ENCODE measurements around the gene CHIT1.

DNA sequence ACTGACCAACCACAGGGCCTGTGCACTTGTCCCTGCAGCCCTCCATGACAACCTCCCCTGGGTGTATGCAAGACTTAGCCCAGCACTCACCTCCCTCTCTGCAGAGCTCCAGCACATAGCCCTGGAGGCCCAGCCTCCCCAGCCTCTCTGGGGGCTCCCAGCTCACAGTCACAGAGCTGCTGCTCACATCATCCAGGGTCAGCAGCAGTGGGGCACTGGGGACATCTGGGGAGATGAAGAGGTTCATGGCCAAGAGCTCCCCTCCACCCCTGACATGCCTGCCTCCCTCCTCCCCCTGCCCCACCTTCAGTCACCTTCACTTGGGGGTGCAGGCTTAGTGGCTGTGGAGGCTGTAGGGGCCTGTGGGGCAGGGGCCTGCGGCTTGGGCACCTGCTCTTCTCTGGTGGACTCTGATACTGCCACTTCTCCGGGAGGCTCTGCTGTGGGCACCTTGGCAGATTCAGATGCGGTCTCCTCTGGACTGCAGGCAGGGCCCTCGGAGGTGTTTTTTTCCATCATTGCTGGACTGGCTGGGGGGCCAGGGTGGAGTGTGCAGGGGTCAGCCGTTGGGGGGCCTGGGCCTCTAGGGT lies 54.1 kb downstream of the CHIT1 start, which contains the start of gene MYBPH:
- TF ChIP-seq, protein P1, sequence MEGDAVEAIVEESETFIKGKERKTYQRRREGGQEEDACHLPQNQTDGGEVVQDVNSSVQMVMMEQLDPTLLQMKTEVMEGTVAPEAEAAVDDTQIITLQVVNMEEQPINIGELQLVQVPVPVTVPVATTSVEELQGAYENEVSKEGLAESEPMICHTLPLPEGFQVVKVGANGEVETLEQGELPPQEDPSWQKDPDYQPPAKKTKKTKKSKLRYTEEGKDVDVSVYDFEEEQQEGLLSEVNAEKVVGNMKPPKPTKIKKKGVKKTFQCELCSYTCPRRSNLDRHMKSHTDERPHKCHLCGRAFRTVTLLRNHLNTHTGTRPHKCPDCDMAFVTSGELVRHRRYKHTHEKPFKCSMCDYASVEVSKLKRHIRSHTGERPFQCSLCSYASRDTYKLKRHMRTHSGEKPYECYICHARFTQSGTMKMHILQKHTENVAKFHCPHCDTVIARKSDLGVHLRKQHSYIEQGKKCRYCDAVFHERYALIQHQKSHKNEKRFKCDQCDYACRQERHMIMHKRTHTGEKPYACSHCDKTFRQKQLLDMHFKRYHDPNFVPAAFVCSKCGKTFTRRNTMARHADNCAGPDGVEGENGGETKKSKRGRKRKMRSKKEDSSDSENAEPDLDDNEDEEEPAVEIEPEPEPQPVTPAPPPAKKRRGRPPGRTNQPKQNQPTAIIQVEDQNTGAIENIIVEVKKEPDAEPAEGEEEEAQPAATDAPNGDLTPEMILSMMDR (IDR thresholded peaks at IDR 0.05): no peak
- TF ChIP-seq POLR2A (IDR thresholded peaks at IDR 0.05): no peak
